A673 (cell line): ENCODE measurements around the gene ZEB2. TPM values are rescaled to one million over a fixed set of nuclear protein-coding genes. Genes with fewer than 3 reads are reported as not detected.

Experiments
- BruUV-seq: library from RNA; stranded (reverse); fragments of 400-500 nt; replicated peaks from 2 replicates; lab custom pipeline; 2021; lab: Mats Ljungman, UMichigan
- CTCF ChIA-PET: fragments of 300-600 bp; sonication (Branson Sonifier 250); formaldehyde crosslinking; loops from one replicate; lab custom pipeline; 2022; ENCODE audit warnings: antibody characterized with exemption; lab: Charles Lee
- POLR2A ChIA-PET: fragments of 300-600 bp; sonication (Branson Sonifier 250); formaldehyde crosslinking; loops from one replicate; lab custom pipeline; 2022; ENCODE audit warnings: antibody characterized with exemption; ENCODE audit not compliant: low non-redundant PET; lab: Charles Lee
- DNase-seq: peaks from one replicate; pipeline ENCODE4 v3.0.0-alpha.2; 2015; ENCODE audit warnings: low spot score
- H3K27ac ChIP-seq: fragments of 200-600 bp; sonication (generic); 2 replicates; pipeline ENCODE4 v1.5.1; 2016; ENCODE audit warnings: mixed run types, low read depth, mild to moderate bottlenecking, mixed read lengths, antibody characterized with exemption, low read length; ENCODE audit not compliant: poor library complexity, severe bottlenecking
- H3K27me3 ChIP-seq: fragments of 200-600 bp; sonication (generic); replicated peaks from 2 replicates; pipeline ENCODE4 v1.6.1; 2017; ENCODE audit warnings: mixed run types, low read depth, mild to moderate bottlenecking, mixed read lengths, antibody characterized with exemption, low read length; ENCODE audit not compliant: insufficient read depth, poor library complexity
- H3K36me3 ChIP-seq: fragments of 200-600 bp; sonication (generic); 2 replicates; pipeline ENCODE4 v1.6.1; 2016; ENCODE audit warnings: mixed run types, mild to moderate bottlenecking, mixed read lengths, antibody characterized with exemption, low read length; ENCODE audit not compliant: insufficient read depth, poor library complexity, severe bottlenecking
- H3K4me1 ChIP-seq: fragments of 200-600 bp; sonication (generic); 2 replicates; pipeline ENCODE4 v1.6.1; 2017; ENCODE audit warnings: mixed run types, mild to moderate bottlenecking, mixed read lengths, antibody characterized with exemption, low read length; ENCODE audit not compliant: insufficient read depth, poor library complexity, severe bottlenecking
- H3K4me3 ChIP-seq: fragments of 200-600 bp; sonication (generic); 2 replicates; pipeline ENCODE4 v1.5.1; 2016; ENCODE audit warnings: low read depth, mixed run types, mild to moderate bottlenecking, mixed read lengths, low read length; ENCODE audit not compliant: poor library complexity, severe bottlenecking
- H3K9me3 ChIP-seq: fragments of 200-600 bp; sonication (generic); 2 replicates; pipeline ENCODE4 v1.6.1; 2016; ENCODE audit warnings: mixed run types, low read depth, mild to moderate bottlenecking, mixed read lengths, antibody characterized with exemption, low read length; ENCODE audit not compliant: poor library complexity, severe bottlenecking
- CTCF ChIP-seq: fragments of 300-800, 200-600 bp; sonication (generic); conservative IDR thresholded peaks from 2 replicates; pipeline ENCODE4 v1.5.1; 2017; ENCODE audit warnings: low read depth, mild to moderate bottlenecking, antibody characterized with exemption, low read length, moderate library complexity, mixed read lengths
- EZH2 ChIP-seq: fragments of 200-600 bp; sonication (generic); IDR thresholded peaks from 2 replicates; pipeline ENCODE4 v1.6.1; 2017; ENCODE audit warnings: borderline replicate concordance, low read depth, mild to moderate bottlenecking, mixed read lengths, antibody characterized with exemption, low read length; ENCODE audit not compliant: poor library complexity, severe bottlenecking
- intact Hi-C: fragments of 100-400 bp; cut with micrococcal nuclease; formaldehyde crosslinking; loops from one replicate; pipeline ENCODE4 v1.10.0; 2022; ENCODE audit not compliant: unreplicated experiment
- total RNA-seq: library from RNA; stranded (reverse); gene quantifications from 2 replicates; pipeline ENCODE4 v1.2.3, GENCODE V29; 2021

ZEB2 gene
- total RNA-seq, 1 experiment from 2014 or later: 146 TPM

DNA sequence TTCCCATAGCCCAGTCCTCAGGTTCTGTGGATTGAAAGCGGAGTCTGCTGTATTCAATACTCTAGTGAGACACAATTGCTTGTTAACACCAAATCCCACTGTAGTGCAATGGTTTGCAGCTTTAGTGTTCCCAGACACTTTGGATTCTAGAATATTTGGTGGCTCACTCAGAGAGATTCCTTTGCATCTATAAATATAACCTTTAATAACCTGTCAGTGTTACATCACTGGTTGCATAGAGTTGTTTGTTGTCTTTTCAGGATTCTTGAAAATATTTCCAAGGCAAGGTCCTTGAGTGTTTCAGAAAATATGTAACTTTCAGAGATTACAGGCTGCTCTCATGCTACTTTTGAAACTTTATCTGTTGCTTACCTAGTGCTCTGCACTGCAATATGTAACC, 157.5 kb downstream of the ZEB2 start:
- POLR2A ChIA-PET: no interaction called here
- no peak for DNase-seq
- TF ChIP-seq EZH2 (no peak), CTCF (no peak)
- peaks cover 38% of the 10 kb centered on the region for H3K4me1 ChIP-seq
- CTCF ChIA-PET: interaction anchor here (0.6 to 1.4 kb wide), 3 partner anchors 46 to 1665 kb away, joined by 3 to 11 read pairs (median 4); no protein-coding TSS in a partner anchor
- TSS peak; percentile 84 for BruUV-seq
- H3K27ac ChIP-seq: peak overlapping the region; percentile 78
- intact Hi-C loops: loop anchor here (1.0 to 10.0 kb wide), 2 partner anchors 685 to 1182 kb away; no protein-coding TSS in a partner anchor
- H3K27me3 ChIP-seq: no peaks in the 10 kb centered on the region
- no peak overlapping the region for H3K4me3 ChIP-seq
- no peaks in the 10 kb centered on the region for H3K9me3 ChIP-seq
- H3K36me3 ChIP-seq: no peaks in the 10 kb centered on the region

DNA sequence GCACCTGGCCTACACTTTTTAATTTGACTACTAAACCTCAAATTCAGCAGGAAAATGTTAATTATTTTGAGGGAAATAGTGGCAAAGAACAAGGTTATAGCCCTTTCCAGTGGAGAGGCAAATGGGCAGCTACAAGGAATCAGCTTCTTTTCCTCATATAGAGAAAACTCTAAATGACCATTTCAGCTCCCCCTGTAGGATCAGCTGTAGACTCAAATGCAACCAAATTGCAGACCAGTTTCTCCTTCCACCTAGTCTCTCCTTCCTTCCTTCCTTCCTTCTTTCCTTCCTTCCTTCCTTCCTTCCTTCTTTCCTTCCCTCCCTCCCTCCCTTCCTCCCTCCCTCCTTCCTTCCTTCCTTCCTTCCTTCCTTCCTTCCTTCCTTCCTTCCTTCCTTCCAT, 158.2 kb downstream of the ZEB2 start:
- POLR2A ChIA-PET: no interaction called here
- H3K27me3 ChIP-seq: no peaks in the 10 kb centered on the region
- DNase-seq: peak; percentile 78
- intact Hi-C loops: loop anchor here (1.0 to 10.0 kb wide), 3 partner anchors 44 to 1183 kb away; no protein-coding TSS in a partner anchor
- TF ChIP-seq CTCF: 0 out of 2 replicates have a peak, but pooled peaks have one; percentile 21
- TF ChIP-seq EZH2: no peak
- CTCF ChIA-PET: interaction anchor here (0.6 to 1.4 kb wide), 3 partner anchors 11 to 1666 kb away, joined by 3 to 11 read pairs (median 3); no protein-coding TSS in a partner anchor
- H3K4me3 ChIP-seq: no peak overlapping the region
- H3K36me3 ChIP-seq: no peaks in the 10 kb centered on the region
- H3K9me3 ChIP-seq: no peaks in the 10 kb centered on the region
- peaks cover 38% of the 10 kb centered on the region for H3K4me1 ChIP-seq
- peak overlapping the region; percentile 89 for H3K27ac ChIP-seq
- no TSS peak for BruUV-seq

DNA sequence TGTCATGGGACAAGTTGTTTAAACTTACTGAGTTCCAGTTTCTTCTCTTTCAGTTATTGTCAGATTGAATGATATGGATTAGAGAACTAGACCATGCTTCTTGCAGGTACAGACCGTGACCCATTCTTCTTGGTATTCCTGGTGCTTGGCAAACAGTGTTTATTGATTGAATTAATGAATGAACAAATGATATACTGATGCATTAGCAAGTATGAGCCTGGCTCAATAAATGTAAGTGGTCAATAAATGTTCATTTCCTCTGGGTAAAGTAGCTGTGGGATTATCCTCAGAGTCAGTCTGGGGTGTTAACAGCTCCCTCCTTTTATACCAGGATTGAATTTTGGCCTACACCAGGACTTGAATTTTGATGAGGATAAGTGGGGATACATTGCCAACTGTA, 160.2 kb downstream of the ZEB2 start:
- TF ChIP-seq CTCF (no peak), EZH2 (no peak)
- Histone ChIP-seq H3K27ac (peak overlapping the region; percentile 30), H3K36me3 (no peaks in the 10 kb centered on the region), H3K9me3 (no peaks in the 10 kb centered on the region), H3K27me3 (no peaks in the 10 kb centered on the region), H3K4me3 (no peak overlapping the region), H3K4me1 (peaks cover 36% of the 10 kb centered on the region)
- intact Hi-C loops: loop anchor here (10.0 kb wide), 1 partner anchor 1185 kb away; no protein-coding TSS in a partner anchor
- POLR2A ChIA-PET: no interaction called here
- CTCF ChIA-PET: no interaction called here
- no TSS peak for BruUV-seq
- DNase-seq: no peak
